HEK293 (cell line): ENCODE results near the gene TRAF3.

Experiments
- ATF2 ChIP-seq: fragments of 450-650 bp; formaldehyde crosslinking; IDR thresholded peaks from 2 replicates; pipeline ENCODE4 v1.5.1; 2016; ENCODE audit warnings: missing biosample characterization, missing genetic modification characterization, low read depth
- CTCF ChIP-seq: fragments of 450-650 bp; formaldehyde crosslinking; IDR thresholded peaks from 2 replicates; pipeline ENCODE4 v1.5.1; 2016; ENCODE audit warnings: missing biosample characterization, missing genetic modification characterization
- ELK4 ChIP-seq: IDR thresholded peaks from 2 replicates; pipeline ENCODE4 v1.6.1; 2011; ENCODE audit warnings: mild to moderate bottlenecking, low read depth, low read length, borderline replicate concordance
- REST ChIP-seq: fragments of 450-650 bp; formaldehyde crosslinking; IDR thresholded peaks from 2 replicates; pipeline ENCODE4 v1.5.1; 2016; ENCODE audit warnings: missing biosample characterization, missing genetic modification characterization
- TSHZ1 ChIP-seq: fragments of 450-650 bp; formaldehyde crosslinking; IDR thresholded peaks from 2 replicates; pipeline ENCODE4 v1.5.1; 2016; ENCODE audit warnings: missing biosample characterization, missing genetic modification characterization, borderline replicate concordance
- YY1 ChIP-seq: fragments of 450-650 bp; formaldehyde crosslinking; IDR thresholded peaks from 2 replicates; pipeline ENCODE4 v1.5.1; 2018; ENCODE audit warnings: missing biosample characterization, missing genetic modification characterization
- ZBTB49 ChIP-seq: fragments of 450-650 bp; formaldehyde crosslinking; IDR thresholded peaks from 2 replicates; pipeline ENCODE4 v1.5.1; 2016; ENCODE audit warnings: missing biosample characterization, missing genetic modification characterization, low read depth
- ZFHX2 ChIP-seq: fragments of 450-650 bp; formaldehyde crosslinking; conservative IDR thresholded peaks from 2 replicates; pipeline ENCODE4 v1.5.1; 2016; ENCODE audit warnings: missing biosample characterization, missing genetic modification characterization
- ZNF175 ChIP-seq: fragments of 450-650 bp; formaldehyde crosslinking; IDR thresholded peaks from 2 replicates; pipeline ENCODE4 v1.5.1; 2016; ENCODE audit warnings: missing biosample characterization, missing genetic modification characterization
- ZNF184 ChIP-seq: fragments of 450-650 bp; IDR thresholded peaks from 2 replicates; pipeline ENCODE4 v1.5.1; 2018; ENCODE audit warnings: missing biosample characterization, mild to moderate bottlenecking, missing genetic modification characterization
- ZNF274 ChIP-seq, 2 experiments: fragments of 200-500 bp in 1 of 2; fragments of 450-650 bp in 1 of 2; sonication (Bioruptor generic) in 1 of 2; formaldehyde crosslinking in 1 of 2; IDR thresholded peaks; 2 replicates each; pipeline versions ENCODE4 v1.5.1 to v1.6.1; 2014 to 2016; ENCODE audit warnings: borderline replicate concordance in 1 of 2, inconsistent platforms in 1 of 2, low read length in 1 of 2, missing biosample characterization in 1 of 2, missing genetic modification characterization in 1 of 2
- ZNF292 ChIP-seq: fragments of 450-650 bp; formaldehyde crosslinking; IDR thresholded peaks from 2 replicates; pipeline ENCODE4 v1.5.1; 2016; ENCODE audit warnings: low read depth, missing biosample characterization, missing genetic modification characterization, borderline replicate concordance

GRCh38 chr14:102811254-102811963 lies 34.2 kb downstream of the TRAF3 start:
- TF ChIP-seq REST (no peak), CTCF (tag by site-specific recombination) (no peak), ZNF175 (tag by site-specific recombination) (no peak), ZNF292 (tag by site-specific recombination) (no peak), ATF2 (no peak), ZNF274 (IDR thresholded peaks at IDR 0.05; ENCODE audit: low read length) (no peak), ZNF274 (tag by site-specific recombination; IDR thresholded peaks at IDR 0.05; ENCODE audit: borderline replicate concordance) (no peak), ZNF184 (tag by site-specific recombination) (no peak), ZFHX2 (tag by site-specific recombination) (no peak), ZBTB49 (no peak), YY1 (tag by site-specific recombination) (no peak), TSHZ1 (tag by site-specific recombination) (no peak), ELK4 (no peak)
